PFSK-1 (cell line): ENCODE results near the gene GET3.

ENCODE experiments used
- FOXP2 ChIP-seq: optimal IDR thresholded peaks from 2 replicates; pipeline ENCODE3; 2011; ENCODE audit warnings: borderline replicate concordance, control low read depth, inconsistent platforms; ENCODE audit not compliant: insufficient read depth; ENCODE audit errors: extremely low read length, extremely low read depth
- POLR2AphosphoS5 ChIP-seq: IDR thresholded peaks from 2 replicates; pipeline ENCODE4 v1.6.1; 2012; ENCODE audit warnings: low read depth, mild to moderate bottlenecking, control low read depth, low read length, moderate library complexity
- REST ChIP-seq, 2 experiments: IDR thresholded peaks; 2 replicates each; pipeline versions ENCODE4 v1.6.1 to v1.8.0; 2011 to 2012; ENCODE audit warnings: low read depth in 2 of 2, low read length in 2 of 2, control low read depth in 1 of 2, inconsistent platforms in 1 of 2, mild to moderate bottlenecking in 1 of 2, moderate library complexity in 1 of 2; ENCODE audit not compliant: insufficient read depth in 1 of 2
- SIN3A ChIP-seq: IDR thresholded peaks from 2 replicates; pipeline ENCODE4 v1.6.1; 2012; ENCODE audit warnings: mild to moderate bottlenecking, low read length, moderate library complexity, borderline replicate concordance; ENCODE audit not compliant: insufficient read depth
- TAF1 ChIP-seq: IDR thresholded peaks from 2 replicates; pipeline ENCODE4 v1.6.1; 2012; ENCODE audit warnings: low read length, control low read depth, borderline replicate concordance; ENCODE audit not compliant: insufficient read depth

Gene GET3

GRCh38 chr19:12706332-12706718 is 31.0 kb upstream of the GET3 start:
- no peak for TF ChIP-seq FOXP2
- no peak for TF ChIP-seq TAF1
- TF ChIP-seq SIN3A: no peak
- no peak for TF ChIP-seq REST (IDR thresholded peaks at IDR 0.05; ENCODE audit: insufficient read depth in 1 of 2, low read depth in 2 of 2, low read length in 2 of 2)
- no peak for TF ChIP-seq POLR2AphosphoS5

DNA sequence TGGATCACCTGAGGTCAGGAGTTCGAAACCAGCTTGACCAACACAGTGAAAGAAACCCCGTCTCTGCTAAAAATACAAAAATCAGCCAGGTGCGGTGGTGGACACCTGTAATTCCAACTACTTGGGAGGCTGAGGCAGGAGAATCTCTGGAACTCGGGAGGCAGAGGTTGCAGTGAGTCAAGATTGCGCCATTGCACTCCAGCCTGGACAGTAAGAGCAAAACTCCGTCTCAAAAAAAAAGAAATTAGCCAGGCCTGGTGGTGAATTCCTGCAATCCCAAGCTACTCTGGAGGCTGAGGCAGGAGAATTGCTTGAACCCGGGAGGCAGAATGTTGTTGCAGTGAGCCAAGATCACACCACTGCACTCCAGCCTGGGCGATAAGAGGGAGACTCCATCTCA is 28.7 kb upstream of the GET3 start:
- TF ChIP-seq TAF1: no peak
- TF ChIP-seq REST (IDR thresholded peaks at IDR 0.05; ENCODE audit: insufficient read depth in 1 of 2, low read depth in 2 of 2, low read length in 2 of 2): no peak
- no peak for TF ChIP-seq FOXP2
- TF ChIP-seq SIN3A: no peak
- no peak for TF ChIP-seq POLR2AphosphoS5

GRCh38 chr19:12711187-12711586 is 26.1 kb upstream of the GET3 start:
- TF ChIP-seq POLR2AphosphoS5: no peak
- TF ChIP-seq SIN3A: no peak
- no peak for TF ChIP-seq FOXP2
- TF ChIP-seq REST (IDR thresholded peaks at IDR 0.05; ENCODE audit: insufficient read depth in 1 of 2, low read depth in 2 of 2, low read length in 2 of 2): no peak
- no peak for TF ChIP-seq TAF1

DNA sequence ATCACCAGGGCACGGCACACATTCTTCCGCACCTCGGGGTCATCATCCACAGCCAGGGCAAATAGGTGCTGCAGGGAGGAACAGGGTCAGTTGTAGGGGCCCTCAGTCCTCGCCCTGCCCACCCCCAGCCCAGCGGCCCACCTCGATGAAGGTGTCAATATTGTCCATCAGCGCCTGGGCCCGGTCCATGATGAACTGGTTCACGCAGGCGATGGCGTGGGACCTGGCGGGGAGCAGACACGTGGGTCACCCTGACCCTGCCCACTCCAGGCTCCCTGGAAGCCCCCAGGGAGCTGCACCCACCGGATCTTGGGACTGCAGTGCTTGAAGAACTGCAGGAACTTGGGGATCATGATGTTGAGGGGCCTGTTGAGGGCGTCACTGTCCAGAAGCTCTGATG is 22.2 kb upstream of the GET3 start:
- TF ChIP-seq POLR2AphosphoS5 (no peak), SIN3A (no peak), TAF1 (no peak), FOXP2 (no peak), REST (IDR thresholded peaks at IDR 0.05; ENCODE audit: insufficient read depth in 1 of 2, low read depth in 2 of 2, low read length in 2 of 2) (no peak)

DNA sequence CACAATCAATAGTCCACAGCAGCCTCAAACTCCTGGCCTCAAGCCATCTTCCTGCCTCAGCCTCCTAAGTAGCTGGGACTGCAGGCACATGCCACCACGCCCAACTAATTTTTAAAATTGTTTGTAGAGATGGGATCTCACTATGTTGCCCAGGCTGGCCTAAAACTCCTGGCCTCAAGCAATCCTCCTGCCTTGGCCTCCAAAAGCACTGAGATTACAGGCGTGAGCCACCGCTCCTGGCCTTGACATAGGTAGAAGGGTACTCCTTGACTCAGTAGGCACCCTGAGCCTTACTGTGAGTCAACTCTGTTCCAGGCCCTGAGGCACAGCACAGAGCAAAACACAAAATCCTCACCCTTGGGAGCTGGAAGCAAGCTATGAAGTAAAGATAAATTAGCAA is 21.4 kb upstream of the GET3 start:
- TF ChIP-seq REST (IDR thresholded peaks at IDR 0.05; ENCODE audit: insufficient read depth in 1 of 2, low read depth in 2 of 2, low read length in 2 of 2) (no peak), FOXP2 (no peak), TAF1 (no peak), POLR2AphosphoS5 (no peak), SIN3A (no peak)
